GM04503 (cell line): ENCODE measurements around the gene TRPV5.

ENCODE experiments used
- DNase-seq: peaks from one replicate; pipeline ENCODE4 v3.0.0-alpha.2; 2012; ENCODE audit warnings: low read depth

TRPV5 gene

DNA sequence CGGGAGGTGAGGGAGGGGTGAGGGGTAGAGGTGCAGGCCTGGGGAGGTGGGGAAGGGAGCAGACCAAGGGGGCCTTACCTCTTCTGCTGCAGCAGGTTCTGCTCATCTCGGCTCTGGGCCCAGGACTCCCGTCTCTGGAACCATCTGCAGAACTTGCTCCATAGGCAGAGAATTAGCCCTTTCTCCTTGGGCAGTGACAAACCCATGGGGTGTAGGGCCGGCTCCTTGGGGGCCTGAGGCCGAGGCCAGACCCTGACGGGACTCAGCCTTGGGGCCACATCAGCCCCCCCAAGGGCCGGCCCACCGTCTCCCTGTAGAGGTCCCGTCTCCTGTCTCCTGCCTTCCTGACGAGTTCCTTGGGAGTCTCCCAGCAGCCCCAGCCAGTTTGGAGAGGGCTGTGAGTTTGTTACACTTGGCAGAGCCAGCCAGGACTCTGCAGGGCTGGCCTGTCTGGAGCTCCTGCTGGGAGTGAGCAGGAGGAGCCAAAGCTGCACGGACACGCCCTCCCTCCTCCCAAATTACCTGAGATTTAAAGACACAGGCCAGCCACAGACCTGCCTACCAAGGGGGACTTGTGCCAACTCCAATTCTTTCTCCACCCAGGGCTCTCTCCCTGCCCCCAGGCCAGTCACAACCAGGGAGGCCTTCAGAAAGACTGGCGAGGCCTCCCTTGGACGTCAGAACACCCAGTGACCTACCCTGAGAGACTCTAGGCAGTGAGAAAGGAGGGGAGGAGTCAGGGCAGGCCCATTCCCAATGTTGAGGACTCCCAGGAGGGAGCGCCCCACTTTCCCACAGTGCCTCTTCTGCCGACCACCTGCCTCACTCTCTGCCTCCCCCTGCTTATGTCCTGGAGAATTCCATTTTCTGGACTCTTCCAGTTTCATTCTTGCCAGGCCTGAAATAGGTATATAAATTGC, 48.0 kb downstream of the TRPV5 start, which contains the start of gene TRPV6:
TRPV6 (minus strand) TSS at position 435 of the 920 bp plus-strand sequence.
- no peak for DNase-seq

DNA sequence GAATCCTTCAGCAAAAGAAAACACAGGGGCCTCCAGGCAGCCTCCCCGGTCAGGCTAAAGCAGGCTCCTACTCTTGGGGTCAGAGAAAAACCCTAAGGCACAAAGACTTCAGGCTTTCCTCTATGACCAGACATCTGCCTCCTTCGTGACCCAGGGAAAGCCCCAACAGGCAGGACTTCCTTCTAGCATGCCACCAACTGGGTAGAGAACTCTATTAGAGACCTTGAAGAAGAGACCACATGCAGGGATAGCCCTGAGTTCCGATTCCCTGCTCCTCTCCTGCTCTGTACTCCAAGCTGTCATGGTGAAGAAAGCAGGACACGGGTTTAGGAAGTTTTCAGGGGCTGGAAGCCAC, 49.3 kb downstream of the TRPV5 start:
- no peak for DNase-seq

DNA sequence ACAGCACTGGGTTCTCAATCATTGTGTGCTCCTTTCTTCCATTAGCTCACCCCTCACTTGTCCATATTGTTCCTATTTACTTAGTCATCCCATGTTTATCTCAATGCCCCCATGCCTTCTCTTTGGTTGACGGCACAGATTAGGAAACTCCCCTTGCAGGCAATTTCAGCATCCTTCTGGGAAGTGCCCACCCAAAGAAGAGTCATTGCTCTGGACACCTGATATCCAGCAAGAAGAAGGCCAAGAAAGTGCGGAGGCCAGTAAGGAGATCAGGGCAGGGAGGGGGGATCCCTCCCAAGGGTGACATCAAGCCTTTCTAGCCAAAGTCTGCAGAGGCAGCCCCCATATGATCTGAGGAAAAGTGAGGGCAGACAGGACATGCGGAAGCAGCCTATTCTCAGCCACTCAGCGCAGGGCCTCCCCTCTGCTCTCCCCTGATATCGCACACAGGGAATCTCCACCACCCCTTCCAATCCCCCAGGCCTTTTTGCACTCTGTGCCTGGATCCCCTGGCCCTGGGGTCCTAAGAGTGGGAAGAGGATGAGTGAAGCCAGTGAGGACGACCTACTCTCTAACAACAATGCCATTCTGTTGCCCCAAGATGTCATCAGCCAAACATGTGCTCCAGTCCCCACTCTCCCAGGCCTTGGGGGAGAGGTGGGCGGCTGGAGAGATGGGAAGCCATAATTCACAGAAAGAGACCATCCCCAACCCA, 49.8 kb downstream of the TRPV5 start:
- no peak for DNase-seq

DNA sequence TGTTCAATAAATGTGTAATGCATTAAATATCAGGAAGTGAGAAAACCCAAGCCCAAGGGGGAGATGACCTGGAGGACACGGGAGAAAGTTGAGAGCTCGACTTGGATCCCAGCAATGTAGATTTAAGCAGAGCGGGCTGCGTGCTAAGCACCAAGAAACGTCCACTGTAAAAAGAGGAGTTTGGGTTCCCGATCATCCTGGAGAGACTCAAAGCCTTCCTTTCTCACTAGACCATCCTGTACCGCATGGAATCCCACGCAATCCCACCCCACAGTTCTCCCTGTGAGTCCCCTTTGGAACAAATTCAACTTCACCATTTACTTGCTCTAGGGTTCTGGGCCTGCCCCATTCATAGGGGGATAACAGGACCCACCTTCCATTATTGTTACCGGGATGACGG, 50.4 kb downstream of the TRPV5 start:
- no peak for DNase-seq

DNA sequence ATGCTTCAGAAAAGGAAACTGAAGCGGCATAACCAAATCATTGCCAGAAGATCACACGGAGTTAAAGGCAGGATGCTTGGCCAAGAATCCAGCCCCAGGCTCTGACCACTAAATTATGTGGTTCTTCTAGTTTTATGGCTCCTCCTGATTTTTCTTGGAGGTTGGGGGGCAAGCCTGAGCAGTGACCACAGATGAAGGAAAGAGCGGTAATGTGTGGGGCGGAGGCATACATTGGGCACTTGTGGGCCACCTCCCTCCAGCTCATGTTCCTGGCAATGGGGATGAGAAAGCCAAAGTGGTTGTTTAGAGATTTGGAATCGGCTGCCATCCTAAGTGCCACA, 51.2 kb downstream of the TRPV5 start:
- no peak for DNase-seq

DNA sequence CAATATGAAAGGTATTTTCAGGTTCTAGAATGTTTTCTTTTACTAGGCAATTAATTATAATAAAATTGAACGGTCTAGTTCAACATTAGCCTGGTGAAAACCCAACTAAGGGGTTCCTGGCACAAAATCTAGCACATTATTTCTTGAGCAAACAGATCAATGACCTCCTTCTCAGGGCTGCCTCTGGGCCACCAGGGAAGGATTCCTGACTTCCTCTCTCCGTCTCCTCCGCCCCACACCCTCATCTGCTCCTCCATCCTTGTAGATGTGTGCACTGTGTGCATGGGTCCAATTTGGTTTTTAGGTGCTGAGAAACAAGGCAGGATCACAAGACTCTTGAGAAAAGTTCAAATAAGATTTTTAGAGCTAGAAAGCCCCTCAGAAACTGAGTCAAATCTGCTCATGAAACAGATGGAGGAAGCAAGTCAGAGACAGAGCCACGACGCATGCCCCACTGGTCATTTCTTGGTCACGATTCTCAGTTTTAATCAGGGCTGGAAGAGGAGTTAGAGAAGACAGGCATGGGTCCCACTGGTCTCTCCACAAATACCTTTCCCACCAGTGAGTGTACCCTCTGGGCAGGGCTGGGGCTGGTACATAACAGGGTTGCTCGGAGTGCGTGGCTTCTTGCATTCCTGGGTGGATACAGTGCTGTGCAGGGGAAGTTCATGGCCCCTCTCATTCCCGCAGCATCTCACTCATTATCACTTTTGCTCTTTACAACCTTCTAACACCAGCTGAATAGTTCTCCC, 51.8 kb downstream of the TRPV5 start:
- DNase-seq: no peak

DNA sequence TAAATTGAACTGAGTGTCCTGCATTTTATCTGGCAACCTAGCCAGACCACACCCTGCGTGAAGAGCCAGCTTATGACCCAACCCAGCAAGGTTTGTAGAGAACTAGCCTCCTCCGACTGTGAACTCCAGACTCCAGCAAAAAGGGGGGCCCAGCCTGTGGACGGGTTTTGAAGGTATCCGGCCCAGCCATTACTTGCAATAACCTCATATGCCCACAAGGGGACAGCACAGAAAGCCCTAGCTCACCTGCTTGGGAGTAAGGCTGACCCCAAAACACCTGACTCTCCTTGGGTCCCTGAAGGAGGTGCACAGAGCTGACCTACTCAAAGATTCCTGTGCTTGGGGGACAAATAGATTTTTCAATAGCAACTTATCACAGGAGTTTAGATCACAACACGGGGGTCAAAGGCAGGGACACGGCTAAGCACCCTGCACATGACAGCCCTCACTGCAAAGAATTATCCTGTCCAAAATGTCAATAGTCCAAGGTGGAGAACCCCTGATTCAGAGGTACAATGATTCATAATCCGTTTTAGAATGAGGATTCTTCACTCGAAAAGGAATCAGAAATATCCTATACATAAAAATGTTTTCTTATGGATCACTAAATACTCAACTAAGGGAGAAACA, 52.6 kb downstream of the TRPV5 start:
- DNase-seq: no peak

DNA sequence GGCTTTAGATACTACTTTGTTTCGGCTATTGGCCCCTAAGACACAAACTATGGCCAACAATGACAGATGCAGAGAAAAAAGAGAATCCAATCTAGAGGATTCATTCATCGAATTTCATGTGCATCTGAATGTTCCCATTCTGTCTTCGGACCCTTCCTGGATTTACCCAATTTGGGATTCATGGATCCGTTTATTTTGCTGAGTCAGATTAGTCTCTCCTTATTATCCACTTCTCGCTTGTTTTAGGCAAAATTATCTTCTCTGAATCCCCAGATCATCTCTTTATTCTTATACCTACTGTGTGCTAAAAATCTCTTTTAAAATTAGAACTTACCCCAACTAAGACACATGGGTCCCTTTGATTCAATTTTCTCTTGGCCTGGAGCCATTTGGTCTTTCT, 54.5 kb downstream of the TRPV5 start:
- no peak for DNase-seq

DNA sequence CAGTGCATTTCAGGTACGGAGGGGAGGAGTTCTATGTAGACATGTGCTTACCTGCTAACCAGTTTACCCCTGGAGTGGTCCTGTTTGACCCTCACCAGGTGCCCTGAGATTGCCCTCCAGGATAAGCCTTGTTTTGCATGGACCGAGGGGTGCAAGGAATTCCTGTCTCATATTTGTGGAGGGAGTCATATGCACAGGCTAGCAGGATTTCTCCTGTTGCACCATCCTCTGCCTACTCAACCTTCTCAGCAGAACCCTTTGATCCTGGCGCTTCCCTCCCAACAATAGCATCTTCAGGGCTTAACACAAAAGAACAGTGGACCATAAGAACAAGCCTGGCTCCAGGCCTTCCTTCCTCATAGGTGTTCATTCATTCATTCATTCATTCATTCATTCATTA, 55.2 kb downstream of the TRPV5 start:
- DNase-seq: no peak

DNA sequence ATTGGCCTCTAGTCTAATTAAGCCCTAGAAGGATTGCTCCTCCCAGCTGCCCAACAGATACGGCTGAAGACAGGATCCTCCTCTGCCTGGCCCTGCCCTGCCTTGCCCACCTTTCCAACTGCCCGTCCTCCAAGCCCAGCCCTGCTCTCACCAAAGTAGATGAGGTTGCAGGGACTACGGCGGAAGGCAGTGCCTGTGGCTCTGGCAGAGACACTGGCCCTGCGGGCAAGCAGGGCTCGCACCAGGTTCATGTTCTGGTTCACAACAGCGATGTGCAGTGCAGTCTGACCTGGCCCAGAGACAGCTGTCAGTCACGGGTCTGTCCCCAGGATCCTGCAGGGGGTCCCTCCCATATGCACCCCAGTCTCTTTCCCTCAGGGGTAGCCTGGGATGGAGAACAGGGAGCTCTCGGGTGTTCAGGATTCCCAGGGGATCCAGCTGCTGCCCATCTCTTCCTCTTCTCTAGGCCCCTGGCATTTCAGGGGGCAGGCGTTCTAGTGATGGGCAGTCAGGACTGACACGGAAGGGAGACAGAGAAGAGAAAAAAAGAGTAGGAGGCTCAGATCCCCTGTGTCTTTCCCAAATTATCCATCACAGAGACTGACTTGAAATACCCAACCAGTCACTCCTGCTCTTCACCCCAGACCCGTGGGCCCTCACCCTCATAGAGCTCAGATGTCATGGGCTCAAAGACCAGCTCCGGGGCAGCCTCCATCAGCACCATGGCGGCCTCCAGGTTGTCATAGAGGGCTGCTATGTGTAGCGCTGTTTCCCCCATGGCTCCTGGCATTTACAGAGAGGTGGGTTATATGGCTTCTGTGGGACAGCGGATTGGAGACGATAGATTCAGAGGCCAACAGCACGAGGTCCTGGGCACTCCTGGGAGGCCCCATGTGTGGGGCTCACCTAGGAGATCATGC, 56.3 kb downstream of the TRPV5 start:
- DNase-seq: no peak

DNA sequence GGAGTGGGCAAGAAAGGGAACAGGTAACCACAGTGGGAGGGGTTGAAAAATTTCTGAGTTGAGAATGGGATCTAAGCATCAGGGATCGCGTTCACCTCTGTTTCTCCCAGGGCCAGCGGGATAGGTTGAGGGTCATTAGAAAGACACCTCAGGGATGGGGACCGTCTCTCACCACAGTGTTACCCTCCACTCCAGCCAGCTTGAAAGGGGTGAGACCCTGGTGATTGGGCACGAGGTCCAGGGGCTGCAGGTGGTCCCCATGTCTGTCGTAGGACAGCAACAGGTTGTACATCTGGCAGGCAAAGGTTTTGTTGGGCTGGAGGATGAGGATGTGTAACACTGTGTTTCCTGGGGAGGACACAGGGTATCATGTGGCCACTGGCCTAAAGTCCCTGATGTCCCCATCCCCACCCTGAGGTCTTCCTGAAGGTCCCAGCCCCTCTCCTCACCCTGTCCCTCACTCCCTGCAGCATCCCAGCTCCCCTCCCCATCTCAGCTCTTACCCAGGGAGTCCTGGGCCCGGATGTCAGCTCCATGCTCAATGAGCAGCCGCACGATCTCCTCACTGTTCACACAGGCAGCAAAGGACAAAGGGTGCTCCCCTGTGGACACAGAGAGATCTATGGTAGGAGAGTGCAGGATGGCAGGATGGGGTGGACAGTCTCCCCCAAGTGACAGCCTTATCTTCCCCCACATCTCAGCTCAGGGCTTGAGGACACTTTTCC, 57.1 kb downstream of the TRPV5 start:
- no peak for DNase-seq

DNA sequence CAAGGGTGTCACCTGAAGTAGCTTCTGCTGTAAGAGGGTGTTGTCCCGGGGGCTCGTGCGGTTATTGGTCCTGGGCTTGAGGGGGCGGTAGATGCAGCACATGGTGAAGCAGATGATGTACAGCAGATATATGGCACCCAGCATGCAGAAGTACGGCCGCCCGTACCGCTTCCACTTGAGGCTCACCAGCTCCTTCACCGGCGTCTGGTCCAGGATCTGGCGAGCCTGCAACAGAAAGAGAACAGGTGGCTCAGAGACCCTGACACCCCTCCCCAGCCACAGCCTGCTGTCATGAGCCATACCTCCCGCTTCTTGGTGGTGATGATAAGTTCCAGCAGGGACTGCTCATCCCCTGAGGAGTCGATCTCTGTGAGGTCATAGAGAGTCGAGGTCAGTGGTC, 58.1 kb downstream of the TRPV5 start:
- no peak for DNase-seq

DNA sequence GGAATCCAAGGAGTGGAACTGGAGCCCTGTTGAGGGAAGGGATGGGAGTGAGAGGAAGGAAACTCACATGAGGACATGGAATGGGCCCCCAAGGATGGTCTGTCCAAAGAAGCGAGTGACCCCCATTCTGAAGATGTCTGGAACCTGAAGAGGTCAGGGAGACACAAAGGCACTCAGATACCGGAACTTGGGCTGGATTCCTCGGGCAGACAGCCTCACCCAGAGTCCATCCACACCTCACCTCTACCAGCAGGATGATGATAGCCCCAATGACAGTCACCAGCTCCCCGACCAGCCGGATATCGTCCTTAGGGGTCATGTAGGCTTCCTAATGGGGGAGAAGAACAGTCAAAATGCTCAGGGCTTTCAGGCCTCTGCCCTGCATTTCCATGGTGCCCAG, 58.7 kb downstream of the TRPV5 start:
- DNase-seq: no peak

DNA sequence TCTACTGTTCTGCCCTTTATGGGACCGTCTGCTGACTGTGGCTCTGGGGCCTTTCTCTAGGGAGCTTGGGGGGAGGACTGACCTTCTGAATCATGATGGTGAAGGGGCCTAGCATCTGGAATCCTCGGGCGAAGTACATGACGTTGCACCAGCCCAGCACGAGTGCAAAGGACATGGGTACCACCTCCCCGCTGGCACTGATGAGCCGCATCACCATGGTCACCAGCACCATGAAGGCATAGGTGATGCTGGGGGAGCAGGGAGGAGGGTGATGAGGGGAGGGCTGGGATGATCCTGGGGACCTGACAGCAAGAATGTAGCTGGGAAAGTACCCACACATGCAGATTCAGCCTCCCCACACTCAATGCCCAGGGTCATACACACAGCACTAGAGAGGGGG, 59.1 kb downstream of the TRPV5 start:
- DNase-seq: no peak

DNA sequence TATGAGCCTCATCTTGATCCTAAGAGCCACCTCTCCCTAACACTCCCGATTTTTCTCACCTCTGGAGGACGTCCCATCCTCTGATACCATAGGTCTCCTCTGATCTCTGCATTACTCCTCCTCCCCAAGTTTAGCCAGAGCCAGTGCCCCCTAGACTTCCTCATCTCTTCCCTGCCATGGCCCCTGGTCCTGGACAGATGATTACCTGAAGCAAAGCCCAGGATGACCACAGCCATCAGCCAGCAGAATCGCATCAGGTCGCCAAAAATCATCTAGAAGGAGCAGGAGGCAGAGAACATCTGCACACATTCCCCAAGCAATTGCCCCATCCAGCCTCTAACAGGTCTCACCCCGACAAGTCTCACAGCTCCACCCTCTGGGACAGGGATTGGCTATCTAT, 59.7 kb downstream of the TRPV5 start:
- no peak for DNase-seq

DNA sequence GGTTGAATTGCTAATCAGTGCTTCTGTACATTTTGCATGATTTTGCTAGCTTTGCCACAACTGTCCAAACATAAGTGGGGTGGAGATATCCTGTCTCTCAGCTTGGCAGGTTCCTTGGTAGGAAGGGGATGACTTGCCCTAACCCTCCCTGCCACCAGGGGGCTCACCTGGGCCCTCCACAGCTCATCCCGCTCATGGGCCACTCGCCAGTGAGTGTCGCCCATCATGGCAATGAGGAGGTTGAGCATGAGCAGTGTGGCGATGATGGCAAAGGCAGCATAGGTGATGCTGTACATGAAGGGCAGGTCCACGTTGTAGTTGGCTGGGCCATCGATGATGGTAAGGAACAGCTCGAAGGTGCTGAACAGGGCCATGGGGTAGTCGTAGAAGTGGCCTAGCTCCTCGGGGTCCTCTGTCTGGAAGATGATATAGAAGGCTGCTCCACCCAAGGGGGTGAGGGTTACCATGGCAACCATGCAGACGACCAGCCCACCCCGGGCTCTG, 60.2 kb downstream of the TRPV5 start:
- DNase-seq: no peak

DNA sequence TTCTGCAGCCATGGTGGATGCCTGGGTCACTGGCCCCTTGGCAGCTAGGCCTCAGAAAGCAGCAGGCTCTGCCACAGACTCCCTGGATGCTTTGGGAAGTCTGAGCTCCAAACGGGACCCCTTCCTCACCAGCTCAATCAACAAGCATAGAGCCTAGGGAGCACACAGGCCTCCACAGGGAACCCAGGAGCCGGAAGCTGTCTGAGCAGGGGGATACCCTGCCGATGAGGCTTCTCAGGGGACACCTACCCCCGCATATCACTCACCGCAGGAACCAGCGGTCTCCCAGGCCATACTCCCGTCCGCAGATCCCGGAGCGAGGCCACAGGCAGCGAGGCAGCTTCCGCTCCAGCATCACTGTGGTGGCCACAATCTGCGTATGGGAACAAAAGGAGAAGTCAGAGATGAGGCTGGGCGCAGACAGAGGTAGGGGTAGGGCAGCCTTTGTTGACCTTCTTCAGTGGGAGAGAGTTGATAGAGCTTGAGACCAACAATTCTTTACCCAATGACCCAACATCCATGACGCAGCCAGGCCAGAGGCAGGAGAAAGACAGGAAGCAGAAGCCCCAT, 61.4 kb downstream of the TRPV5 start:
- no peak for DNase-seq

DNA sequence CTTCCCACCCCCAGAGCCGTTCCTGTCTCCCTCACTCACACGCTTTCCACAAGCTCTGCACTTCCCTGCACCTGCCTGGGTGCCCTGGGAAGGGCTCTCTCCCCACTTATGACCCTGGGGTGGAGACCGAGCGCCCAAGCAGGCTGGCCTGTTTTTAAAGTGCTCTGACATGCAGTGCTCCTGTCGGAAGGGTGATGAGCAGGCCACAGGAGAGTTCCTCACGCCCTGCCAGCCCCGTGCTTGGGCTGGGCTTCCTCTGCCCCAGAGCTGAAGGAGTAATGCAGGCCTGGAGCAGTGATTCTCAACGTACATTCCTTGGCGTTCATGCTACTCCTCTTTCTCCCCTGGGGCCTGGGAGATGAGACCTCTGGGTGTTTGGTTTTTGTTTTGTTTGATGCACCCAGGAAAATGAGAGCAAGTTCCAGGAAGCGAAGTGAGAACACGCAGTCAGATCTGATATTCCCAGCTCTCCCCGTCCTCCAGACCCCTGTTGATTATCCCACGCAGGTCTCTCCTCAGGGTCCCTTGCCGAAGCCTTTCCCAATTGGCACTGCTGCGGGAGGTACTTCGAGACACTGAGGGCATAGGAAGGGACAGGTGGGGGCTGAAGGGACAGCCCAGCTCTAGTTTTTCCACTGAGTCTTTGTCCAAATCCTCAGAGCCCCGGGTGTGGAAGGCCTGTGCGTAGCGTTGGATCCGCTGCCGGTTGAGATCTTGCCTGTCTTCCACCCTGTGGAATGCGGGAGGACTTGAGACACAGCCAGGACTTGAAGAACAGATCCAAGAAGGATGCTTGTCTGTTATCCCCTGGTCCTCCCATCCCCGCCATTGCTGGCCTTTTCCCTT, 62.1 kb downstream of the TRPV5 start:
- DNase-seq: no peak
